ENCODE measurements around the gene TRIM7. TPM values are rescaled to one million over a fixed set of nuclear protein-coding genes. Genes with fewer than 3 reads are reported as not detected.
A peak's percentile ranks its signal among the peaks of the same experiment; 100 is the strongest.

TRIM7 gene
- polyA plus RNA-seq, 1 donor (not counting 4 experiments of a cell fraction or from before 2014, with no cell fraction given) = 27.6 TPM

DNA sequence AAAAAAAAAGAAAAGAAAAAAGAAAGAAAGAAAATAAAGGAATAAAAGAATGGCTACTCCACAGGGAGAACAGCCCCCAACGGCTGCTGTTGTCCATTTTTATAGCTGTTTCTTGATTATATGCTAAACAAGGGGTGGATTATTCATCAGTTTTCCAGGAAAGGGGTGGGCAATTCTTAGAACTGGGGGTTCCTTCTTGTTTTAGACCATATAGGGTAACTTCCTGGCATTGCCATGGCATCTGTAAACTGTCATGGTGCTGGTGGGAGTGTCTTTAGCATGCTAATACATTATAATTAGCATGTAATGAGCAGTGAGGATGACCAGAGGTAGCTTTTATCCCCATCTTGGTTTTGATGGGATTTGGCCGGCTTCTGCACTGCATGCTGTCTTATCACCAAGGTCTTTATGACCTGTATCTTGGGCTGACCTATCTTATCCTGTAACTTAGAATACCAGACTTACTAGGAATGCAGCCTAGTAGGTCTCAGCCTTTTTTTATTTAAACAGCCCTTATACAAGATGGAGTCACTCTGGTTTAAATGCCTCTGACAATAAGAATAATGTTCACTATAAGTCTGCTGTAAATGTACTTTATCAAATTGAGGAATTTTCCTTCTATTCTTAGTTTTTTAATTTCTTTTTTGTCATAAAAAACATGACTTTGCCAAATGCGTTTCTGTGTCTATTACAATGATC is 28.6 kb downstream of the TRIM7 start:
- H3K9me3 ChIP-seq (ENCODE audit: control insufficient read depth, low read depth, low read length) = no peaks in the 10 kb centered on the region
- H3K27me3 ChIP-seq (ENCODE audit: control insufficient read depth, extremely low read depth, insufficient read depth, low read length) = no peaks in the 10 kb centered on the region
- no peak overlapping the region for H3K4me3 ChIP-seq (ENCODE audit: control insufficient read depth in 2 of 3, extremely low read depth in 1 of 3, insufficient read depth in 2 of 3, low read depth in 1 of 3, low read length in 3 of 3)
- no peak overlapping the region for H3K4me2 ChIP-seq (ENCODE audit: control insufficient read depth, extremely low read depth, insufficient read depth, low read depth, low read length)
- H3K79me2 ChIP-seq (ENCODE audit: control insufficient read depth, insufficient read depth, low read length) = no peaks in the 10 kb centered on the region
- H3K9me1 ChIP-seq (ENCODE audit: control insufficient read depth, extremely low read depth, insufficient read depth, low read length) = no peaks in the 10 kb centered on the region
- TF ChIP-seq, protein P1, sequence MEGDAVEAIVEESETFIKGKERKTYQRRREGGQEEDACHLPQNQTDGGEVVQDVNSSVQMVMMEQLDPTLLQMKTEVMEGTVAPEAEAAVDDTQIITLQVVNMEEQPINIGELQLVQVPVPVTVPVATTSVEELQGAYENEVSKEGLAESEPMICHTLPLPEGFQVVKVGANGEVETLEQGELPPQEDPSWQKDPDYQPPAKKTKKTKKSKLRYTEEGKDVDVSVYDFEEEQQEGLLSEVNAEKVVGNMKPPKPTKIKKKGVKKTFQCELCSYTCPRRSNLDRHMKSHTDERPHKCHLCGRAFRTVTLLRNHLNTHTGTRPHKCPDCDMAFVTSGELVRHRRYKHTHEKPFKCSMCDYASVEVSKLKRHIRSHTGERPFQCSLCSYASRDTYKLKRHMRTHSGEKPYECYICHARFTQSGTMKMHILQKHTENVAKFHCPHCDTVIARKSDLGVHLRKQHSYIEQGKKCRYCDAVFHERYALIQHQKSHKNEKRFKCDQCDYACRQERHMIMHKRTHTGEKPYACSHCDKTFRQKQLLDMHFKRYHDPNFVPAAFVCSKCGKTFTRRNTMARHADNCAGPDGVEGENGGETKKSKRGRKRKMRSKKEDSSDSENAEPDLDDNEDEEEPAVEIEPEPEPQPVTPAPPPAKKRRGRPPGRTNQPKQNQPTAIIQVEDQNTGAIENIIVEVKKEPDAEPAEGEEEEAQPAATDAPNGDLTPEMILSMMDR (optimal IDR thresholded peaks at IDR 0.05 in 1 of 3, IDR thresholded peaks at IDR 0.05 in 1 of 3, conservative IDR thresholded peaks at IDR 0.05 in 1 of 3; ENCODE audit: extremely low read depth in 1 of 3, insufficient read depth in 2 of 3, low read length in 3 of 3) = no peak
- no peak for TF ChIP-seq EZH2 (IDR thresholded peaks at IDR 0.05; ENCODE audit: low read length)
- H3K36me3 ChIP-seq (ENCODE audit: control insufficient read depth in 2 of 2, extremely low read depth in 1 of 2, insufficient read depth in 2 of 2, low read length in 2 of 2) = no peaks in the 10 kb centered on the region
- no peak overlapping the region for H3K27ac ChIP-seq (ENCODE audit: control insufficient read depth, insufficient read depth, low read length)
- no peak overlapping the region for H2AFZ ChIP-seq (ENCODE audit: control insufficient read depth, low read length)
- DNase-seq (ENCODE audit: low read depth, low spot score) (no peak), FAIRE-seq (no peak)
- H3K9ac ChIP-seq (ENCODE audit: control insufficient read depth, extremely low read depth, insufficient read depth, low read length) = no peak overlapping the region
- no peaks in the 10 kb centered on the region for H3K4me1 ChIP-seq (ENCODE audit: control insufficient read depth, extremely low read depth, insufficient read depth, low read length)
- dilution Hi-C loops (cut with MboI; ENCODE audit: extremely low pct_ligation_motif_present, low sequenced_read_pairs) = no loop called here
- H4K20me1 ChIP-seq (ENCODE audit: control insufficient read depth, extremely low read depth, insufficient read depth, low read length) = no peaks in the 10 kb centered on the region

DNA sequence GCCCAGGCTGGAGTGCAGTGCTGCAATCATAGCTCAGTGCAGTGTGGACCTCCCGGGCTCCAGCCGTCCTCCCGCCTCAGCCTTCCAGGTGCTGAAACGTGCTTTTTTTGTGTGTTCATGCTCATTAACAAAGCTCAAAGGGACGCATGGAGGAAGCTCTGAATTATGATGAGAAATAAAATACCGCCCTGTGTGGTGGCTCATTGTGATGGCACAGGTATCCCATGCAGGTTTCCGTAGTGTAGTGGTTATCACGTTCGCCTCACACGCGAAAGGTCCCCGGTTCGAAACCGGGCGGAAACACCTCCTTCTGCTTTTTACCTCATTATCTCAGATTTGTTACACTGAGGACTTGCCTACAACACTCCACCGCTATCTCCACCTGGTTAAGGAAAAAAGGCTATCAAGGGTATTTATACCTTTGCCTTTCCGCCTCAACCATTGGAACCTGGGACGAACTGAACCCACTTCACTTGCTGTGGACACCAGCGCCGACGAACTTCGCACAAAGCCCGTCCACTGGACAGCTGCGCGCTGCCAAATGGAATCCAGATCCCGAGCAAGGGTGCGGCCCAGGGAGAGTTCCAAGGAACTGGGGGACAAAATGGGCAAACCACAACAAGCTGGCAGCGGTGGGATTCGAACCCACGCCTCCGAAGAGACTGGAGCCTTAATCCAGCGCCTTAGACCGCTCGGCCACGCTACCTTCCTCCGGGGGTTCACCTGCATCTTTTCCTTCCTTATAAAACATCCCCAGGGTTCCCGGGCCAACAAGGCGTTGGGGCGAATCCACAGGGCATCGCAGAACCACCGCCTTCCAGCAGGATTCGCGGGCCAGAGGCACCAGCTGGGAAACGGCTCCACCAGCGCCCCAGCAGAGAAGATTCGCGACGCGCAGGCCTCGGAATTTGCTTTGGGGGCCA is 31.3 kb downstream of the TRIM7 start:
- no peaks in the 10 kb centered on the region for H4K20me1 ChIP-seq (ENCODE audit: control insufficient read depth, extremely low read depth, insufficient read depth, low read length)
- H3K4me2 ChIP-seq (ENCODE audit: control insufficient read depth, extremely low read depth, insufficient read depth, low read depth, low read length) = peak overlapping the region; percentile 47
- peak; percentile 86 for DNase-seq (ENCODE audit: low read depth, low spot score)

More for the DNA sequence above, 31.3 kb downstream of the TRIM7 start:
- no peaks in the 10 kb centered on the region for H3K36me3 ChIP-seq (ENCODE audit: control insufficient read depth in 2 of 2, extremely low read depth in 1 of 2, insufficient read depth in 2 of 2, low read length in 2 of 2)
- no peaks in the 10 kb centered on the region for H3K27me3 ChIP-seq (ENCODE audit: control insufficient read depth, extremely low read depth, insufficient read depth, low read length)
- H3K27ac ChIP-seq (ENCODE audit: control insufficient read depth, insufficient read depth, low read length) = no peak overlapping the region
- peak overlapping the region; percentile 41 to 53 (median 46) for H3K4me3 ChIP-seq (ENCODE audit: control insufficient read depth in 2 of 3, extremely low read depth in 1 of 3, insufficient read depth in 2 of 3, low read depth in 1 of 3, low read length in 3 of 3)
- peaks cover 5% of the 10 kb centered on the region for H3K4me1 ChIP-seq (ENCODE audit: control insufficient read depth, extremely low read depth, insufficient read depth, low read length)
- TF ChIP-seq, protein P1 (optimal IDR thresholded peaks at IDR 0.05 in 1 of 3, IDR thresholded peaks at IDR 0.05 in 1 of 3, conservative IDR thresholded peaks at IDR 0.05 in 1 of 3; ENCODE audit: extremely low read depth in 1 of 3, insufficient read depth in 2 of 3, low read length in 3 of 3) = peak in 1 of 3 experiments; percentile 9
- TF ChIP-seq EZH2 (IDR thresholded peaks at IDR 0.05; ENCODE audit: low read length) = no peak
- H2AFZ ChIP-seq (ENCODE audit: control insufficient read depth, low read length) = peak overlapping the region; percentile 27
- FAIRE-seq = no peak
- dilution Hi-C loops (cut with MboI; ENCODE audit: extremely low pct_ligation_motif_present, low sequenced_read_pairs) = no loop called here
- no peaks in the 10 kb centered on the region for H3K9me3 ChIP-seq (ENCODE audit: control insufficient read depth, low read depth, low read length)
- H3K79me2 ChIP-seq (ENCODE audit: control insufficient read depth, insufficient read depth, low read length) = no peaks in the 10 kb centered on the region
- H3K9ac ChIP-seq (ENCODE audit: control insufficient read depth, extremely low read depth, insufficient read depth, low read length) = peak overlapping the region; percentile 20
- no peaks in the 10 kb centered on the region for H3K9me1 ChIP-seq (ENCODE audit: control insufficient read depth, extremely low read depth, insufficient read depth, low read length)

All from keratinocyte (primary cell).